ENCODE data around the gene DGKD. TPM values are rescaled to one million over a fixed set of nuclear protein-coding genes. Genes with fewer than 3 reads are reported as not detected.

The DGKD gene
- total RNA-seq, 1 donor from 2014 or later: 20.7 TPM

DNA sequence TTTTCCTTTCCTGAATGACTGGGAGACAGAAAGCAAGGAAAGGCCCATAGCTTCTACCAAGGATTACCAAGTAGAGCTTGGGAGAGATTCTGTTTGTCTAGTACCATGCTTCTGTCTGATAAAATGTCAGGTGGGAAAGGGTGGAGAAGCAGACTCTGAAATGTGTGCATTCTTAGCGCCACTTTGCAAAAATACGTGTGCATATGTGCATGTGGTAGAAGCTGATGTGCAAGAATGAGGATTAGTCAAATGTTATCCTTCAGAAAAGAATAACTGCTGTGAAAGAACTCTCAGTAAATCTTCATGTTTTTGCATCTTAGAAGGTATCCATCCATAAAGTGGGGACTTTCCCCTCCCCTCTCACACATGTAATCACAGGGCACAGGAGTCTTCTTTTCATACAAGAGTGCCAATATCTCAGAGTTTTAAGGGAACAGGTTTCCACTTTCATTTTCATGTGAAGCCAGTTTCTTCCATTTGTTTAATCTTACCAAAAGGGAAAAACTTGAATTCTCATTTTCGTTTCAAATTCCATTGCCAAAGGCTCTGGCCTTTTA, 15.4 kb upstream of the DGKD start:
- no peak for DNase-seq (ENCODE audit: low read depth)

DNA sequence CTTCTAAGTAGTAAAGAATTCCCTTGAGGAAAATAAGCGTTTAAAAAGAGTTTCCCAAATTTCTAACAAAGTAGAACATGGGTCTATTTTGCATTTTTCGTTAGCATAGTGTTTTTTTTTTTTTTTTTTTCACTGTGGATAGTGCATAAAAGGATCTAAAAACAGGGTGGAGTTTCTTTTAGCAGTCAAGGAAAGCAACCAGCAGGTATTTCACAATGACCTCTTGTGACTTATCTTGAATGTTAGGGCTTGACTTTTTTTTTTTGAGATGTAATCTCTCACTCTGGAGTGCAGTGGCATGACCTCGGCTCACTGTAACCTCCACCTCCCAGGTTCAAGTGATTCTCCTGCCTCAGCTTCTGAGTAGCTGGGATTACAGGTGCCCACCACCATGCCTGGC, 14.9 kb upstream of the DGKD start:
- DNase-seq (ENCODE audit: low read depth): no peak

DNA sequence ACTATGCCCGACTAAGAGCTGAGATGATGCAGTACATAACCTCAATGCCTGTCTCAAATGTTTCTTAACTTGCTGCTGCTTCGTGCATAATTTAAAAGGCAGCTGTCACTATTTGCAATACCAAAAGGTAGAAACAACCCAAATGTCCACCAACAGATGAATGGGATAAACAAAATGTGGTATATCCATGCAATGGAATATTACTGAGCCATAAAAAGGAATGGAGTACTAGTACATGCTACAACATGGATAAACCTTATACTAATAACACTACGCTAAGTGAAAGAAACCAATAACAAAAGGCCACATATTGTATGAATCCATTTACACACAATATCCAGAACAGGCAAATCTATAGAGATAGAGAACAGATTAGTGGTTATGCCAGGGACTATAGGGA, 13.0 kb upstream of the DGKD start:
- no peak for DNase-seq (ENCODE audit: low read depth)

DNA sequence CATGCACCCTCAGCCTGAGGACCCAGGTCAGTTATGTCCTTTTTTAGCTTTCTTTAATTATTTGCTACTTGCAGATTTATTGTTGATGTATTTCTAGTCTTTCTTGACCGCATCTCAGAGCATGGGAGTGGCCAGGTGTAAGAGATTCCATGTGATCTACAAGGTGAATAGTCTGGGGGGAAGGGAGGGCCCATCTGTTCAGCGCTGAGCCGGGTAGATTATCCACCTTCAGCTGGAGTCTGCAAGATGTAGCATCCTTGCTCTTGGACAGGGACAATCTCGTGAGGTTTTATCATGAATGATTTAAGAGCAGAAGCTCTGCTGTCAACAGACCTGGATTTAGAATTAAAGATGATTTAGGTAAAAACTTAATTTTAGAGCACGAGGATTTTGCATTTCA, 12.0 kb upstream of the DGKD start:
- DNase-seq (ENCODE audit: low read depth): no peak

DNA sequence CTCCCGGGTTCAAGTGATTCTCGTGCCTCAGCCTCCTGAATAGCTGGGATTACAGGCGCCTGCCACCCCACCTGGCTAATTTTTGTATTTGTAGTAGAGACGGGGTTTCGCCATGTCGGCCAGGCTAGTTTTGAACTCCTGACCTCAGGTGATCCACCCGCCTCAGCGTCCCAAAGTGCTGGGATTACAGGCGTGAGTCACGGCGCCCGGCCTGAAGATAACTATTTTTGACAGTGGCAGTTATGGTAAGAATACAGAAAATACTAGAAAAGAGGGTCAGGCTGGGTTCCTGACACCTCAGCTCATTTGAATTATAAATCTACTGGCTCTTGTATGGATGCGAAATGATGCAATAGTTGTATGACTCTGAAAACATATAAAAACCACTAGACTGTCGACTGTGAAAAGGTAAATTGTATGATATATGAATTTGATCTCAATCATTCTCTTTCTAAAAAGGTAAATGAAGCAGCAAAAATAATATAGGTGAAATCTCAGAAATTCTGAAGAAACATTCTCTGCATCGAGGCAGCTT, 11.1 kb upstream of the DGKD start:
- DNase-seq (ENCODE audit: low read depth): no peak

DNA sequence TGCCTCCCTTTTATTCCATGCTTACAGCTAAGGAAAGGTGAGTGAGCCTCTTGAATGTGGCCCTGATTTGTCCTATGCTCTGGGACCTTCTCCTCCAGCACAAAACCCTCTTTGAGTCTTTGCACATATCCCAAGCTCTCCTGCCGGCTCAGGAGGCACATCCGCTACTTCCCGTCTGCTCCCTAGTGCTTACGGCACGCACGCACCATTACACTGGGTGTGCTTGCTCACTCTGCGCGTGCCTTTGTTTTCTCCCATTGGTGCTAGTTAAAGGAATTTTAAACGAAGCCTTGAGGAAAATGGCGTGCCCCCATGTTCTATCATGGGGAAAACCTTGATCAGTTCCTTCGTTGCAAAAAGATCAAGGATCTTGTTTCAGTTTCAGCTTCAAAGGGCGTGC, 7.9 kb upstream of the DGKD start:
- no peak for DNase-seq (ENCODE audit: low read depth)

DNA sequence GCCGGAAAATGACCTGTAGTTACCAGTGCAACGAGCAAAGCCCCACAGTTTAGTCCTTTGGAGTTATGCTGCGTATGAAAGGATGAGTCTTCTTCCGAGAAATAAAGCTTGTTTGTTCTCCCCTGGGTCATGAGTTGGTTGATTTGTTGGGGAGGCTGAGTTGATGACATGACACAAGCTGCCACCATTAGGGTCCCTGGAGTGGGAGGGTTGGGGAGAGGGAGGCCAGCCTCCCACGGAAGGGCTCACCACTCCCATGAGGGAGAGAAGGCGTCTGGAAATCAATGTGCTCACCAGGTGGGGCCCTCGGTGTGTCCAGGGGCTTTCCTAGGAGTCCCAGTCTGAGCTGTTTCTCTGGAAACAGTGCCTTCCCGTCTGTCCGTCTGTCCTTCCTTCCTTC, 7.4 kb upstream of the DGKD start:
- DNase-seq (ENCODE audit: low read depth): no peak

DNA sequence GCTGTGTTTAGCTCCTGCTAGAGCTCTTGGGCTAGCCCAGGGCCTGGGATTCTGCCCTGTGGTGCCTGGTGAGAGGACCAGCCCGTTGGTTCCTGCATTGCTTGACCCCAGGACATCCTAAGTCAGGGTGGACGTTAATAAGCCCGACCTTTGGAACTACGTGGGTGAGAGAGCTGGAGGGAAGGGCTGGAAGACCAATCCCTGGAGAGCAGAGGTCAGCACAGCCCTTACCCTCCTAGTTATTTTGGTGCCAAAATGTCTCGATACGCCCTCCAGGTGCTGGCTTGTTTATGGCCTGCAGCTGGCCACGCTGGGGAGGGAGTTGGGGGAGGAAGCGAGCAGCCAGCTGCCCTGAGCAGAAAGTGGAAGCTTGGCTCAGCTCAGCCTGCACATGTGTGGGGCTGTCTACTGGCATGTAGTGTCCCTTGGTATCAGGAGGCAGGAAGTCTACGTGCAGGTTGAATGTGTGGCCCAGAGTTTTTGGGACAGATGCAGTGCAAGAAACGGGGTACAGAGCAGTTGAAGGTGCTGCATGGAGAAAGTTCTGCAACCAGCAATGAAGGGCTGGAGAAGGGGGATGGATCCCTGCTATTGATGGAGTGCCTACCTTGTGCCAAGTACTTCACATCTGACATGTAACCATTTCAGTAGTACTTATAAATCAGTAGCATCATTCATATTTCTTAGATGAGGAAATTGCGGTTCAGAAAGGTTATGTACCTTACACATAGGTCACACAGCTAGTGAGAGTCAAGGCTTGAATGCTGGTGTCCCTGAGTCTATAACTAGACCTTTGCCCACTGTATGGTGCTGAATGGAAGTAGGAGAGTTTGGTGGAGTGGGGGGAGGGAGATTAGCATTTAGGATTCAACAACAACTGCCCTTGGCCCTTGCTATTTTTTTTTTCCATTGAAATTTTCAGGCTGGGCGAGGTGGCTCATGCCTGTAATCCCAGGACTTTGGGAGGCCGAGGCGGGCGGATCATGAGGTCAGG, 5.0 kb upstream of the DGKD start:
- no peak for DNase-seq (ENCODE audit: low read depth)

DNA sequence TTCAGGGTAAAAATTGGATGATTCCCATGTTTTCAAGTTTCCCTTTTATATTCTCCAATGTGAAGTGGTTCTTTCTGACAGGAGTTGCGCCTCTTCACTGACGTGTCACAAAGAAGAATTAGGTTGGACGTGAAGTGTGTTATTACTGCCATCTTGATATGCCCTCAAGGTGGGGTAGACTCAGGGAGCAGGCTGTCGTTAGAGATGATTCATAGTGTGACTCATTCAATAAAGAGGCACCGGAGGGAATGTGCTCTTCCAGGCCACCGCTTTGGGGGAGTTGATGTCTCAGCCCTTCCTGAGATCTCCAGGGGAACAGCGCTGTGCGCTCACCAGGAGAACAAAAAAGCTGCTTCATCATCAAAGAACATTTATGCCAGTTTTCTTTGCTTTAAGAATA, 3.6 kb upstream of the DGKD start:
- DNase-seq (ENCODE audit: low read depth): peak; percentile 94

DNA sequence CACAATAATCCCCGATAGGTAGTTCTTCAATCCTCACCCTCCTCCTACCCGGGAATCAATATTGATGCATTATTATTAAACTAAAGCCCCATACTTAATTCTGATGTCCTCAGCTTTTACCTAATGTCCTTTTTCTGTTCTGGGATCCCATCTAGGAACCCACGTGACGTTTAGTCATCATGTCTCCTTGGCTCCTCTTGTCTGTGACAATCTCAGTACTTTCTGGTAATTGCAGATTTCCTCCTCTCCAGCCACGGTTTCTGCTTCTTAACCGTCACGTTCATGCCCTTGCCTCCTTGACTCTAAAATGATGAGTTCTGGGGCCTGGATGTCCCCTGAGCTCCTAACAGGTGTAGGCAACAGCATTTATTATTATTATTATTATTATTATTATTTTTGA, 2.9 kb upstream of the DGKD start:
- no peak for DNase-seq (ENCODE audit: low read depth)

DNA sequence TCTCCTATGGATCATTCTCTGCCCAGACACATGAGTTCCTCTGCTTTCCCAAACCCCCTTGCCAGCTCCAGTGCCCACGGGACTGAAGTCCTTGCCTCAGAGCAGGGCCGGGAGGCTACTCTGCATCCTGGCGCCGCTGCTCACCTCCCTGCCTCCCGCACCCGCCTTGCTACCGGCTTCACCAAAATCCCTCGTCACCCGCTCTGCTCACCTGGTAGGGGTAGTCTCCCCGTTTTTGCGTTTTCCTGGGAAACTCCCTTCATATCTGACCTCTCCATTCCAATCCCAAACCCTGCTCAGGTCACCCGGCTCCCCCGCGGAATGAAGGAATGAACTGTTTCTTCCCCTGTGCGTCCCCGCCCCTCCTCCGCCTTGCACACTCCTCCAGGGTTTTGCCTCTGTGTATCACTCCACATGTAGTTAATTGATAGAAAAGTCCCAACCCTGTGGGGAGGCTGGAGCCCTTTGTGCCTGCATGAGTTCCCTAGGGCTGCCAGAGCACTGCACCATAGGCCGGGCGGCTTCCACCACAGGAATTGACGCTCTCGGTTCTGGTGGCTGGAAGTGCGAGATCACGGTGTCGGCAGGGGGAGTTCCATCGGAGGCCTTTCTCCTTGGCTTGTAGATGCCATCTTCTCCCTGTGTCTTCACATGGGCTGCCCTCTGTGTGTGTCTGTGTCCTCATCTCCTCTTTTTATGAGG, 2.0 kb upstream of the DGKD start:
- no peak for DNase-seq (ENCODE audit: low read depth)

DNA sequence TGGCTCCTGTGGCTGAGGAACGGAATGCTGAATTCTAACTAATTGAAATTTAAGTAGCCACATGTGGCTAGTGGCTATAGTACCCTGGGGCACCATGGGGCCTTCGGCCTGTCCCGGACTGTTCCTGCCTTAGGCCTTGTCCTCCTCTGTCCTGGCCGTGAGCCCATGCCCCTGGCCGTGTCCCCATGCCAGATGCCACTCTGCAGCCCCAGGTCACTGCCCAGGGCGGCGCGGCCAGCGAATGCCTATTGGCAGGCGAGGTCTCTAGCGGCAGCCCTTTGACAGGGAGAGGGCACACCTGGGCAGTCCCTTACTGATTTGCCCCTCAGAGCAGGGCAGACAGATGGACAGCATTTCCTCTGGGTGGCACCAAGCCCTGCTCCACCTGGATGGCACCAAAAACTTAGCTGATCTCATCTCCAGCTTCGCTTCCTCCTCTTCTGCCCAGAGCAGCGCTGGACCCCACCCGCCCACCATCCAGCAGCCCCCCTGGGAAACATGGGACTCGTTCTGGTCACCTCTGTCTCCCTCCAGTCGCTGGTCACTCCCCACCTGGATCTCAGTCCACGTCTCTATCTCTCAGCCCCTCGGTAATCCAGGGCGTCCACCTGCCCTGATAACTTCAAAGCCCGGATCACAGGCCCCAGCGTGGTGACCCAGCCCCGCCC, 1.1 kb upstream of the DGKD start:
- DNase-seq (ENCODE audit: low read depth): no peak

DNA sequence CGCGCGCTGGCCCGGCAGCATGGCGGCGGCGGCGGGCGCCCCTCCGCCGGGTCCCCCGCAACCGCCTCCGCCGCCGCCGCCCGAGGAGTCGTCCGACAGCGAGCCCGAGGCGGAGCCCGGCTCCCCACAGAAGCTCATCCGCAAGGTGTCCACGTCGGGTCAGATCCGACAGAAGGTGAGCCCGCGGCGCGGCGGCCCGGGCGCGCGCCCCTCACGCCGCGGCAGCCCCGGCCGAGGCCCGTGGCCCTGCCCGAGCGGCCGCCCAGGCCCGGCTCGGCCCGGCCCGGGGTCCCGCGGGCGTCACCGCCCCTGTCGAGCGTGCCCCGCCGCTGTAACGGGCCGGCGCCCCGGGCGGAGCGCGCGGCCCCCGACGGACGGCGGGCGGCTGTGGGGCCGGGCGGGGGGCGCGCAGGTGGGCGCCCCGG, 218 bp downstream of the DGKD start:
- no peak for DNase-seq (ENCODE audit: low read depth)

DNA sequence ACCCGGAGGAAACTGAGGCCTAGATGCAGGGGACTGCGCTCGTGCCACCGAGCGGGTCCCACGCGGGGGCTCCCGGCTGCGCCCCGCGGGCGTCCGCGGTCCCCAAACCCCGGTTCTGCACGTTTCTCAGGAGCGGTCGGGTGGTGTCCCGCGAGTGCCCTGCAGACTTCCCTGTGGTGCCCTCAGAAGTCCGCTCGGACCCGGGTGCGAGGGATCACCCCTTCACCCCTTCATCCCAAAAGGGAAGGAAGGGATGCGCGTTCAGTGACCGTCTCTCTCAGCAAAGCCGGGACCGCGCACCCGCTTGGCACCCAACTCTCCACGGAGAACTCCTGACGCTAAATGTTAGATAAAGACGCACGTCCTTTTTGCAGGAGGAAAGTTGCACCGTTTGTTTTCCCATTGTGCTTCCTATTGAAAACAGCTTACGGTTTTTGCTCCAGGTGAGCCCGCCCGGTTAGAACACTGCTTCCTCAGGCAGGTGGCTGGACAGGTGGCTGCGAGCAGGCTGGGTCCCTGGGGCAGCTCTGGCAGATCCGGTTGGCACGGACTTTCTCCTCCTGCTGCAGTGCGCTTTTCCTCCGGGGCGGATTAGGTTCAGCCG, 779 bp downstream of the DGKD start:
- DNase-seq (ENCODE audit: low read depth): no peak

DNA sequence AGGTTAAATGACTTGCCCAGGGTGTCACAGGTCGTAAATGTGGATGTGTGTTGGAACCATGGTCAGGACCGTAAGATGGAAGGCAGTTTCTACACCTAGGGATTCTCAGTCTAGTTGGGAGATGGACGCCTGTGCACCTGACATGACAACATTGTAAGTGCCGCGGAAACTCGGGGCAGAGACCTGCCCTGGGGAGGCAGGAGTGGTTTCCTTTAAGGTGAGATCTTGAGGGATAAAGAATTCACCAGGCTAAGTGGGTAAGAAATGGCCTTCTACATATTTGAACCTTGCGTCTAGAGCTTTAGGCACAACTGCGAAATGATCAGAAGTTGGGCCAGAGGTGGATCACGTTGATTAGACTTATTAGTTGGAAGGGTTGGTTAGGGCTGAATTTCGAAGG, 1.6 kb downstream of the DGKD start:
- DNase-seq (ENCODE audit: low read depth): no peak

DNA sequence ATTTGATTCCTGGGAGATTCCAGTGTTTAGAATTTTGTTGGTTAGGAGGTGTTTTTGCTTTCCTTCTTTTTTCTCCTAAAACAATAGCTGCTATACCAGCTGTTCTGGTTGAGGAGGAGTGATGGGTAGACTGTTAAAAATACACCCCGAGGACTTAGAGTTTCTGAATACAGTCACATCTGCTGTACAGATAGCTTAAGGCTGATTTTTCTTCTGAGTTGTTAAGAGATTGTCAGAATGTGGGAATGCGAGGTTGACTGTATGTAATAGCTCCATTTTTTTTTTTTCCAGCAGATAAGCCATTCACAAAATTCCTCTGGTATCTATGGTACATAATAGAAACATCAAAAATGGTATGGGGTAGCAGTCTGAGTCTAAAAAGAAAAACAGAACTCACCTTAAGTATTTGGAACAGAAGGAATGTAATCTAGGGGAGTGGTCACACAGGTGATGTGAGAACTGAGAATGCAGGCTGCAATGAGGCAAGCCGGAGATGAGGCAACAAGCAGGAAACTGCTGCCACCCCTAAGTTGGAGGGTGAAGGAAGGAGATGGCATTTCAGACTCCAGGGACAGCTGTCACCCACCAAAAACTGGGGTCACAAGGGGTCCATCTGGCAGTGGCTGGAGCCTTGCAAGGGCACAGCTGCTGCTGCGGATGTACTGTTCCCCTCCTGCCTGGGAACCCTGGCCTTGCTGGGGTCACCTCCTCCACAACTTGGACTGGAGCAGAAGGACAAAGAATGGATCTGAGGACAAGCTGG, 2.4 kb downstream of the DGKD start:
- no peak for DNase-seq (ENCODE audit: low read depth)

DNA sequence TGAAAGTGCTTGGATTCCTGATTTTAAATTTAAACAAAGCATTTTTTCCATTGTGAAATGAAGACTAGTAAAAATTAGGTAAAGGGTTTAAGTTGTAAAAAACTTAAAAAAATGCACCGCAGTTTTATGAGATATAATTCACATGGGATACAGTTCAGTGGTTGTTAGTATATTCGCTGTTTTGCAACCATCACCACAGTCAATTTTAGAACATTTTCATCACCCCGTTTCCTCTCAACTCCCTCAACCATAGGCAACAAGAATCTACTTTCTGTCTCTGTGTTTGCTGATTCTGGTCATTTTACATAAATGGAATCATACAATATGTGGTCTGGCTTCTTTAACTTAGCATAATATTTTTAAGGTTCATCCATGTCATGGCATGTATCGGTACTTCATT, 4.0 kb downstream of the DGKD start:
- no peak for DNase-seq (ENCODE audit: low read depth)

DNA sequence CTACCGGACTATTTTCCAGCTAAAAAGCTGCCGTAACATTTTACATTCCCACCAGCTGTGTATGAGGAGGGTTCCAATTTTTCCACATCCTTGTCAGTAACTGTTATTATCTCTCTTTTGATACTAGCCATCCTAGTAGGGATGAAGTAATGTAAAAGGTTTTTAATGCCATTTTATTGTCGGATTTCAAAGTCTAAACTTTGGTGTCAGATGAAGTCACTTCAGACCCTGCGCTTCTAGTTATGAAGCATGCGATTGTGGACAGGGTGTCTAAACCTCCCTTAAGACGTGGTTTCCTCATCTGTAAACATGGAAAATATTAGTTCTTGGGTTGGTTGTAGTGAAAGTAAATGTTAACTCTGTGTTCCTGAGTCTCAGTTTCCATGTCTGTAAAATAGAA, 4.7 kb downstream of the DGKD start:
- no peak for DNase-seq (ENCODE audit: low read depth)

DNA sequence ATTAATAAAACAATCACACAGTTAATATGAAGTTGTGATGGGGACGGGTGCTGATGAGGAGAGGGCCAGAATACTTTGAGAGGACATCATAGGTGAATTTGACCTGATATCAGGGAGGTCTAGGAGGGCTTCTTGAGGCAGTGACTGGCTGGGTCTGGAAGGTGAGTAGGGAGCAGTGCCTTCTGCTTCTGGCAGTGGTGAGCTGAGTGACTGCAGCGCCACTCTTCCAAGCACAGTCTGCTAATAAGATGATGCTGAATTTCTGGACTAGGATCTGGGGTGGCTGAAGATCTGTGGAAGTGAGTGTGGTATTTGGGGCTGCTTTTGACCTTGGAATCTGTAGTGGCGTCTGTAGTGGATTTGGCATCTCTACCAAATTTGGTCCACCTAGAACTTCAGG, 5.5 kb downstream of the DGKD start:
- no peak for DNase-seq (ENCODE audit: low read depth)

DNA sequence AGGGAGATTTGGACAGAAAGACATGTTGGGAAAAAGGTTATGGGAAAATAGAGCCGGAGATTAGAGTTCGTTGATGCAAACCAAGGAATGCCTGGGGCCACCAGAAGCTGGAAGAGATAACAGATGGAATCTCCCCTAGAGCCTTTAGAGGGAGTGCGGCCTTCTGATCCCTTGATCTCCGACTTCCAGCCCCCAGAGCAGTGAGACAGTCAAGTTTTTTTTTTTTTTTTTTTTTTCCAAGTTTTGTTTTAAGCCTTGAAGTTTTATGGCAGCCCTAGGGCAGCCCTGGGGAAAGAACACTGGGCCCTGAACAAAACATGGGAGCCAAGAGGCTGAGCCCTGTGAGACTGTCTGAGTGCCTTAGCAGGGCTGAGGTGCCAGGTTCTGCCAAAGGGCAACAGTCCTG, 6.5 kb downstream of the DGKD start:
- DNase-seq (ENCODE audit: low read depth): no peak

DNA sequence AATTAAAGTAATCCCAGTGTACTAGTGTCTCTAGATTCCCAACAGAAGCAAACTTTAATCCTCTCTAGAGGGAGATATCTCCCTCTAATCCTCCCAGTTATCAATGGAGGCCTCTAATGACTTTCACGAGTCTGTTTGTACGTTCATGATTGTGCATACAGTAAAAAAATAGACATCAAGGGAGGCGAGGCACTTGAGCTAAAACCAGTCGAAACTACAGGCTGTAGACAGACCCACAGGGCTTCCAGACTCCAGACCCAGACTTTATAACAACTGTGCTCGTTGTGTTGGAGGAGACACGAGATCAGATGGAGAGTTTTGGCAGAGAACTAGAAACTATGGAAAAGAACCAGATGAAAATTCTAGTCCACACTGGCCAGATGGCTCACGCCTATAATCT, 7.0 kb downstream of the DGKD start:
- no peak for DNase-seq (ENCODE audit: low read depth)

Measured in renal cortical epithelial cell (primary cell).